HG02981 (cell line): ENCODE measurements around the gene BOD1.

Experiments used
- ATAC-seq: cut with Tn5 transposase; IDR thresholded peaks from one replicate; pipeline ENCODE4 v1.9.1; 2021; ENCODE audit warnings: mild to moderate bottlenecking, moderate library complexity; ENCODE audit not compliant: unreplicated experiment

BOD1 gene

DNA sequence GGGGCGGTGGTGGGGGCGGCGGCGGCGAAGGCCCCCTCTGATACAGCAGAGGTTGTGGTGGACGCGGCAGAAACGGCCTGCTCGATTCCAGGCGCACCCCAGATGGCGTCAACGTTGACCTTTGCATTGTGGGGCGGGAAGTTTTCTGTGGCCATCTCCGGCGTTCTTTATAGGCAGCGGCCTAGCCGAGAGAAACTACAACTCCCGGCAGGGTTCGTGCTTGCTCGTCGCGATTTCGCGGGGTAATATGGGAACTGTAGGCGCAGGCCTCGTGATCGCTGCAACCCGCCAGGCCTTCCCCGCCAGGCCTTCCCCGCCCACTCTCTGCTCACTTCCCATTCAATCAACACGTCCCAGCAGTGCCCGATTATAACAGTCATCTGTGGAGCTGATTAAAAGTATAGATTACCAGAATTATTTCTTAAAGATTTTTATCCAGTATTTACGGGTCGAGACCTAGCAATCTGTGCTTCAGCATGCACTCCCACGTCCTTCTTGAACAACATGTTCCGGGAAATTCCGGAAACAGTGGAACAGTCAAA lies at the start of gene BOD1:
Gene BOD1 (minus strand): TSS at position 74 of the 542 bp plus-strand sequence. CDS start 214 bp downstream, outside the sequence.
- ATAC-seq: peak; percentile 91

DNA sequence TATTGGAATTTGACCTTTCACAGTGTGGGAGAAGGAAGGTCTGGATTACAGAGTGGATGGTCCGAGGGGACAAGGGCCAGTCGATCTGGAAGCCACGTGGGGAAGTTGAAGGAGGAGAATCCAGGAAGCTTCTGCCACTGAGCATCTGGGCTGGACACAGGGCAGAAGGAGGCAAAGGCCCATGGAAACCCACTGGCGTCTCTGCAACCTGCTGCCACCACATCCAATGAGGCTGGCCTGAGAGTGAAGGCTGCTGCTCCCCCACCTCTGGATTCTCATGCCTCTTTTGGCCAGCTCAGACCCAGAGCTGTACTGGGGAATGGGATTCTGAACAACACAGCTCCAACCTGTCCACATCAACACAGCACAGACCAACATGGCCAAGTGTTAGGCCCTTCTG lies 48.9 kb upstream of the BOD1 start:
- ATAC-seq: no peak

DNA sequence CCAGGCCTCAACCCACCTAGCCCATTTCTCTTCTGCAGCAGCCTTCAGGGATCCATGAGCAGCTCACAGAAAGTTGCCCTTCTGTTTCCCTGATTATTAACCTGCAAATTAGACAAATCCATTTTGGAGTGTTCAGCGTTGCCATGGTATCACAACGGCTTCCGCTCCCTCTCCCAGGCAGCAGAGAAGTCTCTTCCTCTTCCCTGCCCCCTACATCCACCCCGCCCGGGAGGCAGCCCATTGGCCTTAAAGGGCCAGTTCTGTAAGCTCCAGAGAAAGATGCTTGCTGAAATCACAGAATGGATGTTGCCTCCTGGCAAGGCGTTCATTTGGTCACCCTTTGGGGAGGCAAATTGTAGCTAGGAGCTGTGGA lies 47.7 kb upstream of the BOD1 start:
- peak; percentile 63 for ATAC-seq

- no peak for ATAC-seq
Observed at GRCh38 chr5:173663352-173664153, 47.1 kb upstream of the BOD1 start.

- ATAC-seq: no peak
Observed at GRCh38 chr5:173662581-173663351, 46.3 kb upstream of the BOD1 start.

- no peak for ATAC-seq
Observed at GRCh38 chr5:173660481-173661280, 44.2 kb upstream of the BOD1 start.

- ATAC-seq: no peak
Observed at GRCh38 chr5:173659423-173659822, 43.0 kb upstream of the BOD1 start.

- ATAC-seq: no peak
Observed at GRCh38 chr5:173657741-173658356, 41.4 kb upstream of the BOD1 start.

GRCh38 chr5:173655196-173655797 lies 38.8 kb upstream of the BOD1 start:
- ATAC-seq: no peak

- ATAC-seq: no peak
Observed at GRCh38 chr5:173653822-173654523, 37.5 kb upstream of the BOD1 start.

GRCh38 chr5:173648308-173648866 lies 31.9 kb upstream of the BOD1 start:
- ATAC-seq: no peak

DNA sequence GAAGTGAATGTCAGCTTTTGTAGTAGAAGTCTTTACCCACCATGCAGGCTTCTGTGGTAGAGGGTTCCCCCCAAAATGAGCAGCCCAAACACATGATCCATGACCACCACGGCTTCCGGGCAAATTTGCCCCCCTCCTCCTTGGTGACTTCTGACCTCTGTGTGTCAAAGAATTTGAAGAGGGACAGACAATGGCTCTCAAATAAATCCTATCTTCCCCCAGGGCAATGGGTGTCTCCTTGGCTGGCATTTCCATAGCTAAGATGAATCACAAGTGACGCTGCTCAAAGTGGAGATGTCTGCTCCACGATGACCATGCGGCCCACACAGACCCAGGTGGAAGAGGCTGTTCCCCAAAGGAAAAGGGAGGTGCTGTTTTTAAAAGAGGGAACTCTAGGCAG lies 30.2 kb upstream of the BOD1 start:
- ATAC-seq: no peak

DNA sequence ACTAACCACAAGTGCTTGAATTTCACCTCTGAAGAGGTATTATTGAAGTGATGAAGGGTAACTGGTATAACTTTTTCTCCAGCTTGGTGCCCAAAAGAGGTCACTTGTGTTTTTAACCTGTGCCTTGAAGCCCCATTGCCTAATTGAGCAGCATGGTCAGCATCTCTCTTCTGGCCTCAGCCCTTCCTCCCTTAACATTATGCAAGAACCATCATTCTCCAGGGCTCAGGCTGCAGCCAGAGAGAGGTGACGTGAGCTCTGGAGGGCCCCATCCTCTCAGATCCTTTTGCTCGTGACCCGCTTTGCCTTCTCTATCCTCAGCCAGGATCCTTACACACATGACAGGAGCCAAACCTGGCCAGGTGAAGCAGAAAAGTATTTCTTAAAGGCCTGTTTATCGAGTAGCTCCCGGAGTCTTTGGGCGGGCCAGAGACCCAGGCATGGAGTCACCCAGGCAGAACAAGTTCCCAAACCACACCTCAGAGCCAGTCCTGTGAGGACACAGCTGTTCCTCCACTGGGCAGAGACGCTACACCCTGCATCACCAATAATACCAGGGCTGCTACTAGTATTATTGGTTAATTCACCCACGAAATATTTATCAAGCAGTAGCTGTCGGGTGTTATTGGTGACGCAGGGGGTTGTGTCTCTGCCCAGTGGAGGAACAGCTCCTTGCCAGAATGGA lies 29.6 kb upstream of the BOD1 start:
- no peak for ATAC-seq

DNA sequence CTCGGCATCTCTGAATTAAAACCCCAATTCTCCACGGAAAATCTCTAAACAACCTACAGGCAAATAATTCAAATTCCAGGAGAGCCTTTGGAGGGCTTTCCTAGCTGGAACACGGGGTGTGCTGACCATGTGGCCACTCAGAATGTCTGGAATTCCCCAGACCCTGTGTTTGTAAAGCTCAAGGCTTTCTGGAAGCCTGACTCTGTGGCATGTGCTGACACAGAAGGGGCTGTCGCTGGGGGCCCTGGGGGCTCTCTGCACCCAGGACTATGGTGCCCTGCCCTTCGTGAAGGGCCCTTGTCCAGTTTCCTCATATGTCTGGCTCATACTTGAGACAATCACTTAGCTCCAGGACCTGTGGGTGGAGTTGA lies 29.0 kb upstream of the BOD1 start:
- ATAC-seq: no peak

DNA sequence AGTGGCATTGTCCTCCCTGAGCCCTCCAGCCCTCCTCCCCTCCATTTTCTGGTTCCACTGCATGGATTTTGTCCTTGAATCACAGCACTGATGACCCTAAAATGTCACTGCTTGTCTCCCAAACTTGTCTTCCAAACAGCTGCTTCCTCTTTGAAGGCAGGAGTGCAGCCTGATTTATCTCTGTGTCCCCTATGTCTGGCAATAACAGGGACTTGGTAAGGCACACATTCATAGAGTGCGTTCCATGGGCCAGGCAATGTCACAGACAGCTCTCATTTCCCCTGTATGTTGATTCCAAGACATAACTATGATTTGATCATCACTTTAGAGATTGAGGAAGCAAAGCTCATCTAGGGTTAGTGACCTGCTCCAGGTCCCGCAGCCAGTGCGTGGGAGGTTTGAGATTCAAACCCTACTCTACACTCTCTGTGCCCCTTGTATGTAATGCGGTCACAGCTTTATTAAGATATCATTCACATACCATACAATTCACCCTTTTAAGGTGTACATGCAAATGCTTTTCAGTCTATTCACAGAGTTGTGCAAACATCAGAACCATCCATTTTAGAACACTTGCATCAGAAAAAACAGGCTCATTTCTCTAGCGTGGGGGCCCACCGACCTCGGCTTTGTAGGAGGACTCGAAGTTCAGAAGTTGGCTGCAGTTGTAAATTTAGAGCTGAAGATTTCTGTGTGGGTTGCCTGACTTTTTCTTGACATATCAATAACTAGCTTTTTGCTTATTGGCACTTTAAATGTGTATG lies 28.4 kb upstream of the BOD1 start:
- no peak for ATAC-seq

DNA sequence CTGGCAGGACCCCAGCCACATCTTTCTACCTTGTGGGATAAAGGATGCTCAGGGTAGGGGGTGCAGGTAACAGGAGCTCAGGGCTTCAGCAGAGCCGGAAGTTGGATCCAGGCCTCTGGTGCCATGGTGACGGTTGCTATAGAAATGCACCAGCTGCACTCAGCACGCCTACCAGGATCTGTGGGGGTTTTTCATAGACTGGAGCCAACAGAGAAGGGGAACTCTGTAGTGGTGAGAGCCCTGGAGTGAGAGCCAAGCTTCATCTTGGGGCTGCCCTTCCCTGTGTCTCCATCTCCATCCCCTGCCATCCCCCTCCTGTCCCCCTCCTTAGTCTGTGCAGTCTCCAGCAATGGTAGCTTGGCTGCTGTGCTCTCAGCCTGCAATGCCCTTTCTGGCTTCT lies 27.5 kb upstream of the BOD1 start:
- peak; percentile 79 for ATAC-seq

GRCh38 chr5:173642895-173643481 lies 26.5 kb upstream of the BOD1 start:
- ATAC-seq: no peak
